OCI-LY1 (cell line): ENCODE data around the gene ALDH1A1.

ENCODE experiments used
- H2AFZ ChIP-seq: fragments of 200-600 bp; sonication (generic), shearing (Covaris generic); 2 replicates; pipeline ENCODE4 v1.6.0; 2014; ENCODE audit warnings: antibody characterized with exemption, mild to moderate bottlenecking, low read length
- H3F3A ChIP-seq: fragments of 200-600 bp; sonication (generic), shearing (Covaris generic); 2 replicates; pipeline ENCODE4 v1.6.0; 2014; ENCODE audit warnings: mild to moderate bottlenecking, antibody characterized with exemption, low read length, moderate library complexity; ENCODE audit not compliant: insufficient read depth
- H3K27ac ChIP-seq: fragments of 200-600 bp; sonication (generic); 2 replicates; pipeline ENCODE4 v1.5.1; 2014; ENCODE audit warnings: low read length, mixed run types, mild to moderate bottlenecking, low read depth; ENCODE audit not compliant: poor library complexity, severe bottlenecking
- H3K27me3 ChIP-seq: fragments of 200-600 bp; sonication (generic); 2 replicates; pipeline ENCODE4 v1.6.0; 2014; ENCODE audit warnings: antibody characterized with exemption, mild to moderate bottlenecking, low read length, moderate library complexity; ENCODE audit not compliant: insufficient read depth
- H3K36me3 ChIP-seq: fragments of 200-600 bp; sonication (generic); 2 replicates; pipeline ENCODE4 v1.6.1; 2014; ENCODE audit warnings: mild to moderate bottlenecking, antibody characterized with exemption, low read length, moderate library complexity, mixed read lengths; ENCODE audit not compliant: insufficient read depth
- H3K4me1 ChIP-seq: fragments of 200-600 bp; sonication (generic); 2 replicates; pipeline ENCODE4 v1.5.1; 2014; ENCODE audit warnings: mild to moderate bottlenecking, low read length, moderate library complexity; ENCODE audit not compliant: insufficient read depth, severe bottlenecking
- H3K4me2 ChIP-seq: fragments of 200-600 bp; sonication (generic), shearing (Covaris generic); 2 replicates; pipeline ENCODE4 v1.6.1; 2014; ENCODE audit warnings: low read length
- H3K4me3 ChIP-seq: fragments of 200-600 bp; sonication (generic); 2 replicates; pipeline ENCODE4 v1.5.1; 2014; ENCODE audit warnings: low read length, low read depth, mild to moderate bottlenecking, mixed read lengths; ENCODE audit not compliant: poor library complexity, severe bottlenecking
- H3K79me2 ChIP-seq: fragments of 200-600 bp; shearing (Covaris generic); 2 replicates; pipeline ENCODE4 v1.6.1; 2016; ENCODE audit warnings: mixed run types, low read length, mixed read lengths; ENCODE audit not compliant: insufficient read depth
- H3K9ac ChIP-seq: fragments of 200-600 bp; sonication (generic), shearing (Covaris generic); 2 replicates; pipeline ENCODE4 v1.6.1; 2014; ENCODE audit warnings: mild to moderate bottlenecking, low read length, mixed read lengths
- H3K9me2 ChIP-seq: fragments of 200-600 bp; sonication (generic), shearing (Covaris generic); 2 replicates; pipeline ENCODE4 v1.6.1; 2014; ENCODE audit warnings: low read depth, mild to moderate bottlenecking, low read length, mixed read lengths
- H3K9me3 ChIP-seq: fragments of 200-600 bp; shearing (Covaris generic); 2 replicates; pipeline ENCODE4 v1.6.1; 2014; ENCODE audit warnings: low read length, mixed read lengths
- H4K20me1 ChIP-seq: fragments of 200-600 bp; sonication (generic), shearing (Covaris generic); 2 replicates; pipeline ENCODE4 v1.6.0; 2016; ENCODE audit warnings: mild to moderate bottlenecking, low read length; ENCODE audit not compliant: insufficient read depth
- CTCF ChIP-seq: fragments of 200-600 bp; sonication (generic), shearing (Covaris generic); IDR thresholded peaks from 2 replicates; pipeline ENCODE4 v1.5.1; 2017; ENCODE audit warnings: mild to moderate bottlenecking, antibody characterized with exemption, low read length, moderate library complexity, mixed read lengths
- EZH2 ChIP-seq: fragments of 200-600 bp; sonication (generic), shearing (Covaris generic); IDR thresholded peaks from 2 replicates; pipeline ENCODE4 v1.8.0; 2017; ENCODE audit warnings: borderline replicate concordance, mixed run types, mild to moderate bottlenecking, antibody characterized with exemption, low read length, moderate library complexity, mixed read lengths

ALDH1A1 gene

GRCh38 chr9:72931437-72931836, 21.4 kb downstream of the ALDH1A1 start:
- H3K9ac ChIP-seq, result no peak overlapping the region
- TF ChIP-seq CTCF, result no peak
- TF ChIP-seq EZH2, result no peak
- H3K79me2 ChIP-seq, result no peaks in the 10 kb centered on the region
- no peaks in the 10 kb centered on the region for H3F3A ChIP-seq
- no peaks in the 10 kb centered on the region for H3K9me2 ChIP-seq
- no peaks in the 10 kb centered on the region for H4K20me1 ChIP-seq
- no peaks in the 10 kb centered on the region for H3K4me1 ChIP-seq
- no peaks in the 10 kb centered on the region for H3K36me3 ChIP-seq
- H3K27ac ChIP-seq, result no peak overlapping the region
- no peak overlapping the region for H2AFZ ChIP-seq
- H3K27me3 ChIP-seq, result no peaks in the 10 kb centered on the region
- H3K9me3 ChIP-seq, result no peaks in the 10 kb centered on the region
- H3K4me2 ChIP-seq, result no peak overlapping the region
- no peak overlapping the region for H3K4me3 ChIP-seq

- no peaks in the 10 kb centered on the region for H3K36me3 ChIP-seq
- H3K27me3 ChIP-seq, result no peaks in the 10 kb centered on the region
- H3F3A ChIP-seq, result no peaks in the 10 kb centered on the region
- H3K4me3 ChIP-seq, result no peak overlapping the region
- TF ChIP-seq EZH2 (no peak), CTCF (no peak)
- H3K27ac ChIP-seq, result no peak overlapping the region
- no peak overlapping the region for H3K4me2 ChIP-seq
- no peak overlapping the region for H2AFZ ChIP-seq
- no peak overlapping the region for H3K9ac ChIP-seq
- H3K9me2 ChIP-seq, result no peaks in the 10 kb centered on the region
- H3K79me2 ChIP-seq, result no peaks in the 10 kb centered on the region
- H3K9me3 ChIP-seq, result no peaks in the 10 kb centered on the region
- no peaks in the 10 kb centered on the region for H3K4me1 ChIP-seq
- H4K20me1 ChIP-seq, result no peaks in the 10 kb centered on the region
Observed at GRCh38 chr9:72930828-72931227, 22.0 kb downstream of the ALDH1A1 start.

GRCh38 chr9:72929542-72929941, 23.3 kb downstream of the ALDH1A1 start:
- Histone ChIP-seq H2AFZ (no peak overlapping the region), H3K36me3 (no peaks in the 10 kb centered on the region), H3K4me1 (no peaks in the 10 kb centered on the region), H3K27ac (no peak overlapping the region), H3K79me2 (no peaks in the 10 kb centered on the region), H3K9me3 (no peaks in the 10 kb centered on the region), H3K4me3 (no peak overlapping the region), H3K4me2 (no peak overlapping the region), H3K9me2 (no peaks in the 10 kb centered on the region), H4K20me1 (no peaks in the 10 kb centered on the region), H3K27me3 (no peaks in the 10 kb centered on the region), H3K9ac (no peak overlapping the region), H3F3A (no peaks in the 10 kb centered on the region)
- TF ChIP-seq EZH2, result no peak
- TF ChIP-seq CTCF, result no peak
